ENCODE data around the gene MMP15. TPM values are rescaled to one million over a fixed set of nuclear protein-coding genes. Genes with fewer than 3 reads are reported as not detected.

MMP15 gene
- total RNA-seq, 1 donor, result 9.4 TPM

DNA sequence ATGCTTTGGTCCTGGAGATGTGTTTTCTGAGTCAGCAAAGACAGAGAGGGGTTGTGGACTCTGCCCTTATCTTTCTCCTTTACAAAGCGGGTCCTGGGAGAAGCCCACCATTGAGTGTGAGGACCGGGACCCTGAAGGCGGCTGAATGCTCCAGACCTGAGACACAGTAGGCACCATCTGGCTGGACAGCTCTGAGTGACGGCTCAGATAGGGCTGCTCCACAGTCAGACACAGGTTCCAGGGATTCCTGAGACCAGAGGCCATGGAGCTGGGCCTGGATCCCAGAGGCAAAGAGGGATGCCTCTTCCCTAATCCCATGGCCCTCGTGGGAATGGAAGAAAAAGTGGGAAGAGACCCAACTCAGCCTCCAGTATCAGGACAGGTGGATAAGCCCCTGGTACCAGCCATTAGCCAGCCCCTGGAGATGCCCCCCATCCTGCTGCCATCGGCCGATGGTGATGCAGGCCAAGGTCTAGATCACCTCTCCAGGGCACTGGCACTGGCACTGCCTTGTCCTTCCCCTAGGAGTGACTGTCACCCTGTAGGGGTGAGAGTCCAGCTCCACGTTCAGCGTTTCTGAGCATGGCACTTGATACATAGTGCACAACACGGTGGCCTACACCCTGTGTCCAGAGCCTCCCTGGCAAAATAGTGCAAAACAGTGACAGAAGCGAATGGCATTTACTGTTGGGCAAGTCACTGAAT lies 4.7 kb downstream of the MMP15 start:
- TF ChIP-seq, protein P1, sequence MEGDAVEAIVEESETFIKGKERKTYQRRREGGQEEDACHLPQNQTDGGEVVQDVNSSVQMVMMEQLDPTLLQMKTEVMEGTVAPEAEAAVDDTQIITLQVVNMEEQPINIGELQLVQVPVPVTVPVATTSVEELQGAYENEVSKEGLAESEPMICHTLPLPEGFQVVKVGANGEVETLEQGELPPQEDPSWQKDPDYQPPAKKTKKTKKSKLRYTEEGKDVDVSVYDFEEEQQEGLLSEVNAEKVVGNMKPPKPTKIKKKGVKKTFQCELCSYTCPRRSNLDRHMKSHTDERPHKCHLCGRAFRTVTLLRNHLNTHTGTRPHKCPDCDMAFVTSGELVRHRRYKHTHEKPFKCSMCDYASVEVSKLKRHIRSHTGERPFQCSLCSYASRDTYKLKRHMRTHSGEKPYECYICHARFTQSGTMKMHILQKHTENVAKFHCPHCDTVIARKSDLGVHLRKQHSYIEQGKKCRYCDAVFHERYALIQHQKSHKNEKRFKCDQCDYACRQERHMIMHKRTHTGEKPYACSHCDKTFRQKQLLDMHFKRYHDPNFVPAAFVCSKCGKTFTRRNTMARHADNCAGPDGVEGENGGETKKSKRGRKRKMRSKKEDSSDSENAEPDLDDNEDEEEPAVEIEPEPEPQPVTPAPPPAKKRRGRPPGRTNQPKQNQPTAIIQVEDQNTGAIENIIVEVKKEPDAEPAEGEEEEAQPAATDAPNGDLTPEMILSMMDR (IDR thresholded peaks at IDR 0.05; ENCODE audit: extremely low read depth, low read depth, low read length), result no peak
- Histone ChIP-seq H3K4me3 (ENCODE audit: insufficient read depth, low read length) (no peak overlapping the region), H4K20me1 (ENCODE audit: insufficient read depth, low read length) (no peaks in the 10 kb centered on the region), H3K27ac (ENCODE audit: low read depth, low read length) (no peak overlapping the region), H2AFZ (ENCODE audit: low read length) (no peak overlapping the region), H3K4me2 (ENCODE audit: insufficient read depth, low read length) (no peak overlapping the region), H3K27me3 (ENCODE audit: insufficient read depth, low read length) (peaks cover 36% of the 10 kb centered on the region), H3K4me1 (ENCODE audit: insufficient read depth, low read length) (peaks cover 2% of the 10 kb centered on the region), H3K79me2 (ENCODE audit: insufficient read depth, low read length) (no peaks in the 10 kb centered on the region), H3K9me3 (ENCODE audit: low read depth, low read length) (no peaks in the 10 kb centered on the region), H3K36me3 (ENCODE audit: insufficient read depth, low read length) (no peaks in the 10 kb centered on the region)
- peak; percentile 73 for DNase-seq (ENCODE audit: insufficient read length, low spot score, missing footprints)

DNA sequence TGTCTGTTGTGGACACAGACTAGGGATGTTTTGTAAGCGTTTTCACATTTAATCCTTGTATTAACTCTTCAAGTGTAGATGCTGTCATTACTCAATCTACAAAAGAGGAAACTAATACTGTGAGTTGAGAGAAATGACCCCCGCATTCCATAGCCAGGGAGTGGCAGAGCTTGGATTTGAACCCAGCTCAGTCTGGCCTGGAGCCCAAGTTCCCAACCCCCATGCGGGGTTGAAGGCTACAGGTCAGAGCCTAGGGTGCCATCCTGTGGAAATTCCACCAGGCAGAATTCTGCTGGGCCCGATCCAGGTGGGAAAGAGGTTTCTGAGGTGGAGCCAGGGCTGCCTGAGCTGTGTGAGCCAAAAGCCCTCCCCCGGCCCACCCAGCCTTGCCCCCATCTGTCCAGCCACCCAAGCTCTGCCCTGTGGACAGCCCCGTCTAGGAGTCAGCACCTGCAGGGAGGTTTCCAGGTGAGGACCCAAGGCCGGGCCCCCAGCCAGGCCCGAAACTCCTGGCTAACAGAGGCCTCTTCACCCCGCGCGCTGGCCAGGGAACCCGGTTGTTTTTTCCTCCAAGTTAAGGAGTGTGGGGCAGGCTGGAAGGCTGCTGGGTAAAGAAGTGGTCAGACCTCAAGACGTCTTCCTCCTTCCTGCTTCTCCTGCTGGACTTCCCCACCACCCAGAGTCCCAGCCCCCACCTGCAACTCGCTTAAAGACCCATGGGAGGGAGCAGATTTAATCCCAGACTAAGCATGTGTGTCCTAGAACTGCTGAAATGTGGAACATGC lies 5.7 kb downstream of the MMP15 start:
- no peak overlapping the region for H3K27ac ChIP-seq (ENCODE audit: low read depth, low read length)
- H4K20me1 ChIP-seq (ENCODE audit: insufficient read depth, low read length), result no peaks in the 10 kb centered on the region
- H2AFZ ChIP-seq (ENCODE audit: low read length), result no peak overlapping the region
- H3K27me3 ChIP-seq (ENCODE audit: insufficient read depth, low read length), result peaks cover 34% of the 10 kb centered on the region
- no peaks in the 10 kb centered on the region for H3K79me2 ChIP-seq (ENCODE audit: insufficient read depth, low read length)
- H3K4me3 ChIP-seq (ENCODE audit: insufficient read depth, low read length), result no peak overlapping the region
- H3K4me1 ChIP-seq (ENCODE audit: insufficient read depth, low read length), result no peaks in the 10 kb centered on the region
- TF ChIP-seq, protein P1 (IDR thresholded peaks at IDR 0.05; ENCODE audit: extremely low read depth, low read depth, low read length), result no peak
- no peak overlapping the region for H3K4me2 ChIP-seq (ENCODE audit: insufficient read depth, low read length)
- no peaks in the 10 kb centered on the region for H3K9me3 ChIP-seq (ENCODE audit: low read depth, low read length)
- DNase-seq (ENCODE audit: insufficient read length, low spot score, missing footprints), result peak; percentile 68
- H3K36me3 ChIP-seq (ENCODE audit: insufficient read depth, low read length), result no peaks in the 10 kb centered on the region

- Histone ChIP-seq H3K4me3 (ENCODE audit: insufficient read depth, low read length) (no peak overlapping the region), H4K20me1 (ENCODE audit: insufficient read depth, low read length) (no peaks in the 10 kb centered on the region), H3K79me2 (ENCODE audit: insufficient read depth, low read length) (no peaks in the 10 kb centered on the region), H3K4me1 (ENCODE audit: insufficient read depth, low read length) (no peaks in the 10 kb centered on the region), H3K4me2 (ENCODE audit: insufficient read depth, low read length) (no peak overlapping the region), H3K27me3 (ENCODE audit: insufficient read depth, low read length) (peaks cover 19% of the 10 kb centered on the region), H3K36me3 (ENCODE audit: insufficient read depth, low read length) (no peaks in the 10 kb centered on the region), H3K9me3 (ENCODE audit: low read depth, low read length) (no peaks in the 10 kb centered on the region), H2AFZ (ENCODE audit: low read length) (no peak overlapping the region), H3K27ac (ENCODE audit: low read depth, low read length) (no peak overlapping the region)
- TF ChIP-seq, protein P1 (IDR thresholded peaks at IDR 0.05; ENCODE audit: extremely low read depth, low read depth, low read length), result no peak
- peak; percentile 91 for DNase-seq (ENCODE audit: insufficient read length, low spot score, missing footprints)
These were observed 7.2 kb downstream of the MMP15 start for GRCh38 chr16:58032710-58033293.
